GM12872 (cell line): ENCODE results near the gene PLEKHA1.

Experiments
- CTCF ChIP-seq: IDR thresholded peaks from 3 replicates; pipeline ENCODE4 v1.5.1; 2011; ENCODE audit warnings: low read depth, mild to moderate bottlenecking, low read length, moderate library complexity; ENCODE audit not compliant: insufficient read depth

The PLEKHA1 gene

GRCh38 chr10:122463466-122464249, 89.2 kb downstream of the PLEKHA1 start:
- TF ChIP-seq CTCF: no peak

- TF ChIP-seq CTCF: no peak
These were observed 89.7 kb downstream of the PLEKHA1 start for GRCh38 chr10:122464250-122464510.

- no peak for TF ChIP-seq CTCF
These were observed 90.1 kb downstream of the PLEKHA1 start for GRCh38 chr10:122464586-122464985.

- TF ChIP-seq CTCF: no peak
These were observed 91.0 kb downstream of the PLEKHA1 start for GRCh38 chr10:122465401-122466040.

GRCh38 chr10:122466951-122467381, 92.5 kb downstream of the PLEKHA1 start:
- TF ChIP-seq CTCF: no peak

- no peak for TF ChIP-seq CTCF
These were observed 93.2 kb downstream of the PLEKHA1 start for GRCh38 chr10:122467701-122468100.

GRCh38 chr10:122468307-122468925, 93.9 kb downstream of the PLEKHA1 start:
- TF ChIP-seq CTCF: no peak
